GM12874 (cell line): Measurements from ENCODE around the gene NPAS2.

Experiments
- TF ChIP-seq, protein P1 (sequence below): IDR thresholded peaks from 2 replicates; pipeline ENCODE4 v1.5.1; 2011; ENCODE audit warnings: low read depth, mild to moderate bottlenecking, control low read depth, low read length, moderate library complexity; ENCODE audit not compliant: insufficient read depth

NPAS2 gene

DNA sequence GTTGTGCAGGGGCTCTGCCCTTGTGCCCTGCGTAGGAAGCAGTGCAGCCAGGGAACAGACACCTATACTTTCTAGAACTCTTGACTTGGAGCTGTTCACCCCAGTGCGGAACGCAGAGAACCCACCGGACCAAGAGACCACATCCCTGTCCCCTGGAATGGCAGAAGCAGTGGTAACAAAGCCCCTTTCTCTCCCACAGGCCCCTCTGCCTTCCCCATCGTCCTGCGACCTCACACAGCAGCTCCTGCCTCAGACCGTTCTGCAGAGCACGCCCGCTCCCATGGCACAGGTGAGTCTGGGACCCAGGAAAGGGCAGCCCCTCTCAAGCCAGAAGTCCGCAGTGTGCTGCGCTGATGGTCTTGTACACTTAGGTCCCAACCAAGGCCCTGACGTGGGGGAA lies 157.6 kb downstream of the NPAS2 start:
- TF ChIP-seq, protein P1, sequence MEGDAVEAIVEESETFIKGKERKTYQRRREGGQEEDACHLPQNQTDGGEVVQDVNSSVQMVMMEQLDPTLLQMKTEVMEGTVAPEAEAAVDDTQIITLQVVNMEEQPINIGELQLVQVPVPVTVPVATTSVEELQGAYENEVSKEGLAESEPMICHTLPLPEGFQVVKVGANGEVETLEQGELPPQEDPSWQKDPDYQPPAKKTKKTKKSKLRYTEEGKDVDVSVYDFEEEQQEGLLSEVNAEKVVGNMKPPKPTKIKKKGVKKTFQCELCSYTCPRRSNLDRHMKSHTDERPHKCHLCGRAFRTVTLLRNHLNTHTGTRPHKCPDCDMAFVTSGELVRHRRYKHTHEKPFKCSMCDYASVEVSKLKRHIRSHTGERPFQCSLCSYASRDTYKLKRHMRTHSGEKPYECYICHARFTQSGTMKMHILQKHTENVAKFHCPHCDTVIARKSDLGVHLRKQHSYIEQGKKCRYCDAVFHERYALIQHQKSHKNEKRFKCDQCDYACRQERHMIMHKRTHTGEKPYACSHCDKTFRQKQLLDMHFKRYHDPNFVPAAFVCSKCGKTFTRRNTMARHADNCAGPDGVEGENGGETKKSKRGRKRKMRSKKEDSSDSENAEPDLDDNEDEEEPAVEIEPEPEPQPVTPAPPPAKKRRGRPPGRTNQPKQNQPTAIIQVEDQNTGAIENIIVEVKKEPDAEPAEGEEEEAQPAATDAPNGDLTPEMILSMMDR: no peak

GRCh38 chr2:100978582-100979191 lies 158.7 kb downstream of the NPAS2 start:
- TF ChIP-seq, protein P1: no peak

DNA sequence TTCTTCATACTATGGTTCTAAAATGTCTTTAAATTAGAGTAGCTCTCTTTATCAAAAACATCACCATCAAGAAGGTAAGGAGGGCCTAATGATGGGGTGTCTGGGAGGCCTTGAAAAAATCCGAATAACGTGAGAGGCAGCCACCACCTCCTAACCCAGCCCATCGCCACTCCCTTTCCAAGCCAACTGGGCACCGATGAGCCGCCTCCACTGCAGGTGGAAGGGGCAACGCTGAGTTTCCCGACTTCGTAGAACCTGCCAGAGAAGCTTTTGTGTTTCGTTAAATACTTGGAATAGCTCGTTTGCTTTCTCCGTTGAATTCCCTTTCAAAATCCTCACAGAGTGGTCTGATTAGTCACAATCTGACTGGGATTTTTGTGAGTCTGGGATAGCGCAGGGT lies 160.1 kb downstream of the NPAS2 start:
- TF ChIP-seq, protein P1: no peak

- TF ChIP-seq, protein P1: no peak
These were observed 161.1 kb downstream of the NPAS2 start for GRCh38 chr2:100981011-100981410.

GRCh38 chr2:100982431-100982861 lies 162.5 kb downstream of the NPAS2 start:
- TF ChIP-seq, protein P1: no peak

DNA sequence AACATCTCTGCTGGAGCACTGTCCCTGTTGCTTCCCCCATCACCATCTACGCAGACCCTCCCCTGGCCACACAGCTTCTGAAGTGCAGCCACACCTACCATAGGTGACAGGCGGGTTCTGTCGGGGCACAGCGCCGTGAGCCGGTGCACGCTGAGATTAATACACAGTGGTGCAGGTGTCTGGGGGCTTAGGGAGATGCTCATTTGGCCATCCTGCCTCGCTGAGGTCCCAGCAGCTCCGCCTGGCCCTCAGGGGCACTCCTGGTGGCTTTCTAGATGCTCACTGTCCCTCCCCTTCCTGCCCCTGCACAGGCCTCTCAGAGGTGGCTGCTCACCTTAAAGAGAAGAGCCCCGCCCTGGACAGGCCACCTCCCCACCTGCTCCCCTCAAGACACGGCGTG lies 163.3 kb downstream of the NPAS2 start:
- TF ChIP-seq, protein P1: no peak

DNA sequence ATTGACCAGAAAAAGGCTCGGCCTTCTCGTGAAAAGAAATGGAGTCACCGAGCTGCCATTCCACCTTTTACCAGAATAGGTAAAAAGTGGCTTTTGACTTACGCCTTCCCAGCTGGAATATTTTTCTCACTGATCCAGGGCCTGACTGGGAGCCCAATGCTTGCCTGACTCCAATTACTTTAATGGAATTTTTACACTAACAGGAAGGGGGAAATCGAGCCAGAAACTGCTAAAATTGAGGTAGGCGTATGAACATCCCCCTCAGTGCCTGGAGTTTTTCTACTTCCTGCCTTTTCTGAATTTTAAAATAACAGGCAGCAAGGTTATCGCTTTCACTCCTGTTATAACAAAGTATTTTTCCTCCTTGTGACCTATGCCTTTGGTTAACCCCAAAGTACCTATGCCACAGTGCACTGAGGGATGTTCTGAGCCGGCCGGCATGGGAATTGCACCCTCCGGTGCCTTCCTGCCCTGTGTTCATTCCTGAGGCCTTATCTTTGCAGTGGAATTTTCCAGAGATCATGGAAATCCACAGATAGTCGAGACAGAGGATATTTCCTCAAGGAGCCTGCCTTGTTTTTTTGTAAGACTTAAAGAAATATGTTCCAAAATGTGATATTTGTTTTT lies 163.9 kb downstream of the NPAS2 start:
- TF ChIP-seq, protein P1: no peak
